K562 (cell line): ENCODE data around the gene XRN2. TPM values are rescaled to one million over a fixed set of nuclear protein-coding genes. Genes with fewer than 3 reads are reported as not detected.

Experiments used
- ATAC-seq: fragments of 200-7000 bp; cut with Tn5 transposase; 3 replicates; pipeline ENCODE4 v1.9.1; 2020; ENCODE audit warnings: moderate library complexity
- Bru-seq: library from RNA; stranded (reverse); fragments of 400-500 nt; gene quantifications from one replicate; lab custom pipeline; 2021; lab: Mats Ljungman, UMichigan
- BruChase-seq, 2 experiments: library from RNA; stranded (reverse); fragments of 400-500 nt; gene quantifications; one replicate each; lab custom pipeline; 2021; lab: Mats Ljungman, UMichigan
- BruUV-seq: library from RNA; stranded (reverse); fragments of 400-500 nt; replicated peaks from 2 replicates; lab custom pipeline; 2021; lab: Mats Ljungman, UMichigan
- CTCF ChIA-PET: fragments of 300-600 bp; formaldehyde crosslinking; extraction: SDS; loops from one replicate; lab custom pipeline; 2021; ENCODE audit warnings: low intra/inter-chr PET ratio; lab: Yijun Ruan, JAX
- POLR2A ChIA-PET: fragments of 300-600, 350-650 bp; sonication (Branson Sonifier 250); formaldehyde crosslinking; extraction: SDS; loops from one replicate; lab custom pipeline; 2021; ENCODE audit warnings: antibody characterized with exemption, inconsistent platforms; lab: Yijun Ruan, JAX
- DNase-seq, 4 experiments: peaks; one replicate each; pipeline versions ENCODE4 v3.0.0 to v3.0.0-alpha.2; 2011 to 2018; ENCODE audit warnings: low spot score in 3 of 4, mixed read lengths in 3 of 4; ENCODE audit errors: extremely low read depth in 1 of 4
- FAIRE-seq: peaks from 2 replicates; lab custom pipeline; 2011; peaks lifted over from hg19 to GRCh38; lab: Jason Lieb, UNC
- H2AFZ ChIP-seq: 2 replicates; pipeline ENCODE4 v1.6.0; 2011; ENCODE audit warnings: low read depth, low read length, control low read depth, inconsistent platforms
- H3K27ac ChIP-seq: fragments of 200-600 bp; 3 replicates; pipeline ENCODE4 v1.8.0; 2011; ENCODE audit warnings: low read depth, mild to moderate bottlenecking, control low read depth, inconsistent platforms, low read length, moderate library complexity, mixed read lengths; ENCODE audit errors: extremely low read depth
- H3K27me3 ChIP-seq, 2 experiments: fragments of 300-600 bp in 1 of 2; 2 replicates in 1 of 2; 3 replicates in 1 of 2; pipeline versions ENCODE4 v1.6.0 to v1.8.0; 2011; ENCODE audit warnings: inconsistent platforms in 2 of 2, low read length in 2 of 2, mild to moderate bottlenecking in 1 of 2, mixed read lengths in 1 of 2, moderate library complexity in 1 of 2; ENCODE audit not compliant: control insufficient read depth in 2 of 2, insufficient read depth in 2 of 2
- H3K36me3 ChIP-seq: fragments of 300-600 bp; 3 replicates; pipeline ENCODE4 v1.8.0; 2011; ENCODE audit warnings: mild to moderate bottlenecking, low read length, inconsistent platforms; ENCODE audit not compliant: control insufficient read depth, insufficient read depth
- H3K4me1 ChIP-seq, 2 experiments: fragments of 200-600 bp in 1 of 2; replicated peaks in 1 of 2; 2 replicates in 1 of 2; 3 replicates in 1 of 2; pipeline versions ENCODE4 v1.5.1 to v1.8.0; 2011; ENCODE audit warnings: inconsistent platforms in 2 of 2, low read length in 2 of 2, mild to moderate bottlenecking in 1 of 2, mixed read lengths in 1 of 2, moderate library complexity in 1 of 2; ENCODE audit not compliant: control insufficient read depth in 2 of 2, insufficient read depth in 2 of 2
- H3K4me2 ChIP-seq: 2 replicates; pipeline ENCODE4 v1.6.1; 2011; ENCODE audit warnings: low read length, control low read depth, inconsistent platforms, mixed read lengths; ENCODE audit not compliant: insufficient read depth
- H3K4me3 ChIP-seq: fragments of 200-600 bp; sonication (generic), shearing (Covaris generic); 2 replicates; pipeline ENCODE4 v1.5.1; 2016; ENCODE audit warnings: control low read depth, inconsistent platforms
- H3K79me2 ChIP-seq: fragments of 200-600 bp; 3 replicates; pipeline ENCODE4 v1.8.0; 2011; ENCODE audit warnings: low read length, inconsistent platforms; ENCODE audit not compliant: control insufficient read depth, insufficient read depth
- H3K9ac ChIP-seq, 2 experiments: 2 replicates each; pipeline versions ENCODE4 v1.6.0 to v1.6.1; 2011; ENCODE audit warnings: low read depth in 2 of 2, low read length in 2 of 2, control low read depth in 1 of 2, inconsistent platforms in 1 of 2, mild to moderate bottlenecking in 1 of 2, mixed read lengths in 1 of 2; ENCODE audit not compliant: insufficient read depth in 1 of 2
- H3K9me1 ChIP-seq: one replicate; pipeline ENCODE4 v1.6.0; 2011; ENCODE audit warnings: inconsistent platforms, mild to moderate bottlenecking, low read length, moderate library complexity; ENCODE audit not compliant: control insufficient read depth, insufficient read depth
- H3K9me3 ChIP-seq: replicated peaks from 2 replicates; pipeline ENCODE4 v1.5.1; 2011; ENCODE audit warnings: low read depth, low read length, inconsistent platforms; ENCODE audit not compliant: control insufficient read depth, insufficient read depth
- H4K20me1 ChIP-seq: replicated peaks from 2 replicates; pipeline ENCODE4 v1.6.1; 2011; ENCODE audit warnings: low read length, inconsistent platforms, mixed read lengths; ENCODE audit not compliant: control insufficient read depth, insufficient read depth
- WGBS: fragments of 100-300 bp; shearing (Covaris generic); methylation state at CpG from one replicate; pipeline ENCODE4 v1.1.6; 2016; ENCODE audit warnings: low coverage, mixed read lengths; ENCODE audit not compliant: insufficient coverage; ENCODE audit errors: missing lambda C conversion rate; 5-methylcytosine and 5-hydroxymethylcytosine counted together
- in situ Hi-C: fragments of 300-500 bp; cut with MboI; formaldehyde crosslinking; loops from 4 replicates; pipeline ENCODE4 v1.15.0; 2018; ENCODE audit warnings: inconsistent platforms, mixed read lengths
- intact Hi-C: fragments of 100-400 bp; cut with micrococcal nuclease; formaldehyde crosslinking; loops from 2 replicates; pipeline ENCODE4 v1.14.2; 2022
- long read RNA-seq, 3 experiments: library from polyadenylated mRNA in 2 of 3; library from RNA in 1 of 3; unstranded in 2 of 3; stranded (forward) in 1 of 3; transcript quantifications; one replicate each; pipeline ENCODE4 v2.0.0, GENCODE V29; 2019 to 2022
- polyA minus RNA-seq, 3 experiments: library from RNA; depleted of rRNA, polyadenylated mRNA; stranded (reverse); fragments of >200 nt; gene quantifications; 2 replicates each; pipeline ENCODE4 v1.2.3, GENCODE V29; 2011
- polyA plus RNA-seq, 8 experiments: library from polyadenylated mRNA; depleted of rRNA in 4 of 8; stranded (reverse) in 5 of 8; unstranded in 3 of 8; fragments of >200 nt; fragmentation: Nextera tagmentation in 2 of 8; fragmentation: Illumina TruSeq in 1 of 8; extraction: Ambion mirVana in 2 of 8; extraction: Trizol in 1 of 8; gene quantifications; 2 replicates each; pipeline versions ENCODE4 v1.2.1 to v1.2.3, GENCODE V29; 2011 to 2014; ENCODE audit warnings: inconsistent platforms in 1 of 8, missing spikeins in 1 of 8
- total RNA-seq, 7 experiments: library from RNA; depleted of rRNA in 6 of 7; stranded (reverse); fragments of >200 nt in 6 of 7; fragmentation: Illumina TruSeq in 2 of 7; extraction: Trizol in 2 of 7; gene quantifications; 2 replicates each; pipeline versions ENCODE4 v1.2.1 to v1.2.3, GENCODE V29; 2011 to 2021; ENCODE audit warnings: low replicate concordance in 1 of 7

The XRN2 gene, protein sequence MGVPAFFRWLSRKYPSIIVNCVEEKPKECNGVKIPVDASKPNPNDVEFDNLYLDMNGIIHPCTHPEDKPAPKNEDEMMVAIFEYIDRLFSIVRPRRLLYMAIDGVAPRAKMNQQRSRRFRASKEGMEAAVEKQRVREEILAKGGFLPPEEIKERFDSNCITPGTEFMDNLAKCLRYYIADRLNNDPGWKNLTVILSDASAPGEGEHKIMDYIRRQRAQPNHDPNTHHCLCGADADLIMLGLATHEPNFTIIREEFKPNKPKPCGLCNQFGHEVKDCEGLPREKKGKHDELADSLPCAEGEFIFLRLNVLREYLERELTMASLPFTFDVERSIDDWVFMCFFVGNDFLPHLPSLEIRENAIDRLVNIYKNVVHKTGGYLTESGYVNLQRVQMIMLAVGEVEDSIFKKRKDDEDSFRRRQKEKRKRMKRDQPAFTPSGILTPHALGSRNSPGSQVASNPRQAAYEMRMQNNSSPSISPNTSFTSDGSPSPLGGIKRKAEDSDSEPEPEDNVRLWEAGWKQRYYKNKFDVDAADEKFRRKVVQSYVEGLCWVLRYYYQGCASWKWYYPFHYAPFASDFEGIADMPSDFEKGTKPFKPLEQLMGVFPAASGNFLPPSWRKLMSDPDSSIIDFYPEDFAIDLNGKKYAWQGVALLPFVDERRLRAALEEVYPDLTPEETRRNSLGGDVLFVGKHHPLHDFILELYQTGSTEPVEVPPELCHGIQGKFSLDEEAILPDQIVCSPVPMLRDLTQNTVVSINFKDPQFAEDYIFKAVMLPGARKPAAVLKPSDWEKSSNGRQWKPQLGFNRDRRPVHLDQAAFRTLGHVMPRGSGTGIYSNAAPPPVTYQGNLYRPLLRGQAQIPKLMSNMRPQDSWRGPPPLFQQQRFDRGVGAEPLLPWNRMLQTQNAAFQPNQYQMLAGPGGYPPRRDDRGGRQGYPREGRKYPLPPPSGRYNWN
- 18.4 and 43.0 TPM in 2 replicates for total RNA-seq (2011; cell fraction: chromatin; rRNA removed; ENCODE audit: low replicate concordance)
- 10.5 and 12.4 TPM in 2 replicates for total RNA-seq (2011; cell fraction: nucleolus; rRNA removed)
- 17.9 and 18.3 TPM in 2 replicates for total RNA-seq (2011; cell fraction: nucleoplasm; rRNA removed)
- total RNA-seq (2014; rRNA removed): 41.8 and 43.0 TPM in 2 replicates
- total RNA-seq (2014; rRNA removed; fragmentation: Illumina TruSeq; extraction: Trizol): 67.3 and 75.5 TPM in 2 replicates
- 57.2 and 58.3 TPM in 2 replicates for total RNA-seq (2015; rRNA removed; fragmentation: Illumina TruSeq; extraction: Trizol)
- 45.1 and 45.5 TPM in 2 replicates for total RNA-seq (2021)
- 51.9 and 67.3 TPM in 2 replicates for polyA plus RNA-seq (2011; rRNA removed)
- polyA plus RNA-seq (2011; cell fraction: cytosol; rRNA removed): 20.4 and 30.0 TPM in 2 replicates
- 32.4 and 45.0 TPM in 2 replicates for polyA plus RNA-seq (2011; cell fraction: nucleus; rRNA removed)
- 37.0 and 48.6 TPM in 2 replicates for polyA plus RNA-seq (2012)
- 55.1 and 62.7 TPM in 2 replicates for polyA plus RNA-seq (2014; fragmentation: Illumina TruSeq; extraction: Trizol)
- 10 to 100 TPM; 43.4 to 51.4 TPM for polyA plus RNA-seq (2014; fragmentation: Nextera tagmentation; extraction: Ambion mirVana)
- 40.7 and 44.0 TPM in 2 replicates for polyA plus RNA-seq (2014; rRNA removed)
- 78.4 and 80.1 TPM in 2 replicates for polyA minus RNA-seq (2011; rRNA and poly(A)+ RNA removed)
- 23.7 and 30.4 TPM in 2 replicates for polyA minus RNA-seq (2011; cell fraction: cytosol; rRNA and poly(A)+ RNA removed)
- polyA minus RNA-seq (2011; cell fraction: nucleus; rRNA and poly(A)+ RNA removed): 15.3 and 26.2 TPM in 2 replicates
- Bru-seq, nascent RNA: percentile 86 among the genes with signal in this experiment
- BruChase-seq, experiment 1, labeled RNA remaining after a 2-hour chase: percentile 94 among the genes with signal in this experiment
- BruChase-seq, experiment 2, labeled RNA remaining after a 6-hour chase: percentile 95 among the genes with signal in this experiment
- long read RNA-seq, experiment 1, transcript XRN2-201 (30 exons, 3,437 nt): major isoform, 100 of 186 reads
- long read RNA-seq, experiment 1, partial matches to known transcripts: 66 of 186 reads
- long read RNA-seq, experiment 1, other reads (novel, unspliced or antisense): 20 of 186 reads
- long read RNA-seq, experiment 2, transcript XRN2-201 (30 exons, 3,437 nt): major isoform, 6 of 26 reads
- long read RNA-seq, experiment 2, partial matches to known transcripts: 14 of 26 reads
- long read RNA-seq, experiment 2, other reads (novel, unspliced or antisense): 6 of 26 reads
- long read RNA-seq, experiment 3, transcript XRN2-201 (30 exons, 3,437 nt): major isoform, 5 of 85 reads
- long read RNA-seq, experiment 3, partial matches to known transcripts: 68 of 85 reads
- long read RNA-seq, experiment 3, other reads (novel, unspliced or antisense): 12 of 85 reads

- Histone ChIP-seq H3K27ac (peak within 1 kb of the TSS; percentile 81), H3K79me2 (peaks cover 32% of the 10 kb centered on the region), H3K4me3 (peak within 1 kb of the TSS; percentile 91), H2AFZ (peak within 1 kb of the TSS; percentile 89), H3K9ac (peak within 1 kb of the TSS; percentile 93 to 97), H4K20me1 (no peaks in the 10 kb centered on the region), H3K27me3 (no peaks in the 10 kb centered on the region), H3K36me3 (peaks cover 3% of the 10 kb centered on the region; the same call in 1 of the 3 replicates), H3K4me1 (no peaks in the 10 kb centered on the region; a peak in 1 of 5 replicates), H3K9me1 (no peaks in the 10 kb centered on the region), H3K9me3 (no peaks in the 10 kb centered on the region), H3K4me2 (peak within 1 kb of the TSS; percentile 92)
- ATAC-seq (peak; percentile 93), FAIRE-seq (peak; percentile 91), DNase-seq (peak; percentile 79 to 93 (median 84))
- ChIA-PET POLR2A (interaction anchor here (0.5 to 2.7 kb wide), 8 partner anchors 9 to 177 kb away, joined by 3 to 14 read pairs (median 4); partner anchors contain the start of gene KIZ), CTCF (no interaction called here)
- in situ Hi-C loops (no loop called here), intact Hi-C loops (no loop called here)
- BruUV-seq: no TSS peak
- whole genome bisulfite sequencing: 0% methylated on average over 5 of the region's 87 CpGs
Measured at GRCh38 chr20:21303061-21303871, at the start of gene XRN2. XRN2 (plus strand) TSS chr20:21303331; CDS start chr20:21303399, 68 bp downstream.
